Stimulated activated CD4-positive, alpha-beta T cell treated with anti-CD3 and anti-CD28 coated beads, Interleukin-4, amount 100 ng/mL, for 1 hour (primary cell): ENCODE measurements around the gene BAIAP2L2.
"Not testable (repeated sequence)": the region's sequence is repeated elsewhere in the genome, so short reads cannot be mapped to it uniquely, and the experiment has no call there.

ENCODE experiments used
- DNase-seq: peaks from one replicate; pipeline ENCODE4 v3.0.0-alpha.2; 2020

The BAIAP2L2 gene

GRCh38 chr22:38080474-38080849 lies 30.0 kb downstream of the BAIAP2L2 start:
- no peak for DNase-seq

- DNase-seq, result no peak
Observed at GRCh38 chr22:38079804-38080203, 30.7 kb downstream of the BAIAP2L2 start.

- not testable (repeated sequence) for DNase-seq
Observed at GRCh38 chr22:38079208-38079607, 31.3 kb downstream of the BAIAP2L2 start.

- no peak for DNase-seq
Observed at GRCh38 chr22:38078046-38078840, 32.2 kb downstream of the BAIAP2L2 start.

GRCh38 chr22:38077595-38077994 lies 32.9 kb downstream of the BAIAP2L2 start:
- DNase-seq, result no peak

- no peak for DNase-seq
Observed at GRCh38 chr22:38077096-38077495, 33.4 kb downstream of the BAIAP2L2 start.

GRCh38 chr22:38075961-38076360 lies 34.5 kb downstream of the BAIAP2L2 start:
- no peak for DNase-seq

GRCh38 chr22:38075105-38075825 lies 35.2 kb downstream of the BAIAP2L2 start:
- no peak for DNase-seq

- DNase-seq, result no peak
Observed at GRCh38 chr22:38074181-38075104, 36.0 kb downstream of the BAIAP2L2 start.

GRCh38 chr22:38073150-38074130 lies 37.0 kb downstream of the BAIAP2L2 start:
- no peak for DNase-seq

GRCh38 chr22:38072322-38073149 lies 37.9 kb downstream of the BAIAP2L2 start:
- no peak for DNase-seq

- DNase-seq, result no peak
Observed at GRCh38 chr22:38071421-38072321, 38.8 kb downstream of the BAIAP2L2 start.

GRCh38 chr22:38070250-38070921 lies 40.1 kb downstream of the BAIAP2L2 start:
- no peak for DNase-seq

GRCh38 chr22:38069372-38070249 lies 40.9 kb downstream of the BAIAP2L2 start:
- no peak for DNase-seq

- DNase-seq, result no peak
Observed at GRCh38 chr22:38068641-38069371, 41.7 kb downstream of the BAIAP2L2 start.

GRCh38 chr22:38067761-38068360 lies 42.6 kb downstream of the BAIAP2L2 start:
- no peak for DNase-seq

GRCh38 chr22:38067028-38067415 lies 43.5 kb downstream of the BAIAP2L2 start:
- DNase-seq, result no peak
